HEK293T (cell line): ENCODE results near the gene TSHR.

Source experiments
- ARNT ChIP-seq: fragments of 450-650 bp; IDR thresholded peaks from 2 replicates; pipeline ENCODE4 v1.6.1; 2017; ENCODE audit warnings: mild to moderate bottlenecking
- SP1 ChIP-seq: fragments of 450-650 bp; IDR thresholded peaks from 2 replicates; pipeline ENCODE4 v1.6.1; 2017
- SUZ12 ChIP-seq: fragments of 450-650 bp; IDR thresholded peaks from 2 replicates; pipeline ENCODE4 v1.6.1; 2016; ENCODE audit warnings: mild to moderate bottlenecking
- TARDBP ChIP-seq: fragments of 450-650 bp; IDR thresholded peaks from 2 replicates; pipeline ENCODE4 v1.6.1; 2016
- TF ChIP-seq, protein P1 (sequence below): fragments of 450-650 bp; IDR thresholded peaks from 2 replicates; pipeline ENCODE4 v1.6.1; 2016

DNA sequence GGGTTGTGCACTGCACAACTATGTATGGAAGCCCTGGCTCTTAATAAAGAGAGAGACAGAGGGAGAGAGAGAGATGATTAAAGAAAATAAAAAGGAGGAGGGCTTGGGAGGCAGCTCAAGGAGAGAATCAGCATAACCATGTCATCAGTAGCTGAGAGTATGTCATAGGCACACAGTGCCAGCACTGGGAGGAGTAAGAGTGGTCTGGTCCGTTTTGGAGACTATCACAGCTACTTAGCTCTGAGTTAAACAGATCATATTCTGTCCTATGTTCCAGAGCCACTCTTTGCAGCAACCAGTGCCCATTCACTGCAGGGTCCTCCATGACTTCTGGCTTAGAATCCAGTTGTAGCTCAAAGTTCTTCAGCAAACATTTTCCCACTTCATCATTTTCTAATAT lies 206.3 kb downstream of the TSHR start:
- TF ChIP-seq ARNT, result no peak
- TF ChIP-seq, protein P1, sequence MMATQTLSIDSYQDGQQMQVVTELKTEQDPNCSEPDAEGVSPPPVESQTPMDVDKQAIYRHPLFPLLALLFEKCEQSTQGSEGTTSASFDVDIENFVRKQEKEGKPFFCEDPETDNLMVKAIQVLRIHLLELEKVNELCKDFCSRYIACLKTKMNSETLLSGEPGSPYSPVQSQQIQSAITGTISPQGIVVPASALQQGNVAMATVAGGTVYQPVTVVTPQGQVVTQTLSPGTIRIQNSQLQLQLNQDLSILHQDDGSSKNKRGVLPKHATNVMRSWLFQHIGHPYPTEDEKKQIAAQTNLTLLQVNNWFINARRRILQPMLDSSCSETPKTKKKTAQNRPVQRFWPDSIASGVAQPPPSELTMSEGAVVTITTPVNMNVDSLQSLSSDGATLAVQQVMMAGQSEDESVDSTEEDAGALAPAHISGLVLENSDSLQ, result no peak
- TF ChIP-seq TARDBP, result no peak
- no peak for TF ChIP-seq SUZ12
- TF ChIP-seq SP1, result no peak
